K562 (cell line): ENCODE data around the gene RTBDN. TPM values are rescaled to one million over a fixed set of nuclear protein-coding genes. Genes with fewer than 3 reads are reported as not detected.

Source experiments
- AFF1 ChIP-seq, 2 experiments: fragments of 450-650 bp; IDR thresholded peaks; 2 replicates each; pipeline ENCODE4 v1.6.1; 2018; ENCODE audit warnings: mild to moderate bottlenecking in 2 of 2, low read depth in 1 of 2; ENCODE audit not compliant: partially characterized antibody in 2 of 2
- CTBP1 ChIP-seq: fragments of 450-650 bp; IDR thresholded peaks from 2 replicates; pipeline ENCODE4 v1.6.1; 2016; ENCODE audit warnings: borderline replicate concordance
- CTCFL ChIP-seq: IDR thresholded peaks from 2 replicates; pipeline ENCODE4 v1.6.1; 2011; ENCODE audit warnings: borderline replicate concordance, low read depth, mild to moderate bottlenecking, moderate library complexity, low read length; ENCODE audit not compliant: insufficient read depth, poor library complexity, severe bottlenecking
- FOXJ2 ChIP-seq: fragments of 200-800 bp; sonication (Bioruptor generic); IDR thresholded peaks from 2 replicates; pipeline ENCODE4 v1.6.1; 2016; ENCODE audit warnings: missing genetic modification characterization, missing compliant biosample characterization
- HNRNPL ChIP-seq: fragments of 200-400 bp; formaldehyde crosslinking; IDR thresholded peaks from 2 replicates; pipeline ENCODE4 v1.6.1; 2017; ENCODE audit warnings: low read depth, mild to moderate bottlenecking, low read length
- NFE2 ChIP-seq: IDR thresholded peaks from 2 replicates; pipeline ENCODE4 v1.6.1; 2014; ENCODE audit warnings: antibody characterized with exemption, low read depth
- POLR2A ChIP-seq: fragments of 450-650 bp; conservative IDR thresholded peaks from 2 replicates; pipeline ENCODE4 v1.6.1; 2016
- POLR2B ChIP-seq: fragments of 450-650 bp; IDR thresholded peaks from 2 replicates; pipeline ENCODE4 v1.6.1; 2018; ENCODE audit warnings: low read depth; ENCODE audit not compliant: partially characterized antibody
- RAD21 ChIP-seq, 2 experiments: fragments of 250-450 bp in 1 of 2; fragments of 450-650 bp in 1 of 2; sonication (Bioruptor Pico) in 1 of 2; formaldehyde crosslinking in 1 of 2; IDR thresholded peaks in 1 of 2; conservative IDR thresholded peaks in 1 of 2; 2 replicates each; pipeline versions ENCODE4 v1.4.0 to v1.8.0; 2020 to 2022; ENCODE audit warnings: mild to moderate bottlenecking in 2 of 2, moderate library complexity in 1 of 2
- RAD51 ChIP-seq: fragments of 450-650 bp; IDR thresholded peaks from 2 replicates; pipeline ENCODE4 v1.7.1; 2016; ENCODE audit warnings: low read depth, mild to moderate bottlenecking, borderline replicate concordance
- RB1 ChIP-seq: fragments of 450-650 bp; IDR thresholded peaks from 2 replicates; pipeline ENCODE4 v1.6.1; 2017; ENCODE audit warnings: low read depth, mild to moderate bottlenecking
- SIN3A ChIP-seq, 2 experiments: fragments of 150-350 bp in 1 of 2; IDR thresholded peaks; 2 replicates each; pipeline ENCODE4 v1.6.1; 2011 to 2016; ENCODE audit warnings: borderline replicate concordance in 2 of 2, low read depth in 2 of 2, low read length in 2 of 2, mild to moderate bottlenecking in 2 of 2, moderate library complexity in 2 of 2; ENCODE audit not compliant: control insufficient read depth in 1 of 2
- SMAD4 ChIP-seq: fragments of 250-450 bp; sonication (Bioruptor Pico); conservative IDR thresholded peaks from 2 replicates; pipeline ENCODE4 v1.8.0; 2021; ENCODE audit warnings: inconsistent platforms, mild to moderate bottlenecking, moderate library complexity
- THAP12 ChIP-seq: fragments of 250-450 bp; sonication (Bioruptor Pico); IDR thresholded peaks from 2 replicates; pipeline ENCODE4 v1.9.0; 2021; ENCODE audit warnings: mild to moderate bottlenecking, inconsistent platforms
- XRCC5 ChIP-seq: fragments of 200-400 bp; formaldehyde crosslinking; IDR thresholded peaks from 2 replicates; pipeline ENCODE4 v1.6.1; 2017; ENCODE audit warnings: low read depth, mild to moderate bottlenecking, low read length
- ZBTB26 ChIP-seq: fragments of 450-650 bp; formaldehyde crosslinking; IDR thresholded peaks from 2 replicates; pipeline ENCODE4 v1.4.0; 2022; ENCODE audit warnings: missing genetic modification characterization
- ZFX ChIP-seq: sonication (generic); formaldehyde crosslinking; IDR thresholded peaks from 2 replicates; pipeline ENCODE4 v1.8.0; 2022; ENCODE audit warnings: mild to moderate bottlenecking, missing genetic modification reagents, moderate library complexity
- ZNF316 ChIP-seq: fragments of 450-650 bp; IDR thresholded peaks from 2 replicates; pipeline ENCODE4 v1.6.1; 2016
- polyA plus RNA-seq, 8 experiments: library from polyadenylated mRNA; depleted of rRNA in 4 of 8; stranded (reverse) in 5 of 8; unstranded in 3 of 8; fragments of >200 nt; fragmentation: Nextera tagmentation in 2 of 8; fragmentation: Illumina TruSeq in 1 of 8; extraction: Ambion mirVana in 2 of 8; extraction: Trizol in 1 of 8; gene quantifications; 2 replicates each; pipeline versions ENCODE4 v1.2.1 to v1.2.3, GENCODE V29; 2011 to 2014; ENCODE audit warnings: inconsistent platforms in 1 of 8, missing spikeins in 1 of 8
- total RNA-seq, 7 experiments: library from RNA; depleted of rRNA in 6 of 7; stranded (reverse); fragments of >200 nt in 6 of 7; fragmentation: Illumina TruSeq in 2 of 7; extraction: Trizol in 2 of 7; gene quantifications; 2 replicates each; pipeline versions ENCODE4 v1.2.1 to v1.2.3, GENCODE V29; 2011 to 2021; ENCODE audit warnings: low replicate concordance in 1 of 7

RTBDN gene
- total and polyA plus RNA-seq, 9 of the 15 experiments (the other 6 are each of a cell fraction or from before 2014, with no cell fraction given) = 0.20 to 2.3 (median 0.72) TPM; not detected in 1

- TF ChIP-seq HNRNPL (peak; percentile 92), FOXJ2 (tag) (no peak), AFF1 (IDR thresholded peaks at IDR 0.05; ENCODE audit: low read depth in 1 of 2, partially characterized antibody in 2 of 2) (no peak), ZNF316 (no peak), SIN3A (IDR thresholded peaks at IDR 0.05; ENCODE audit: borderline replicate concordance in 2 of 2, control insufficient read depth in 1 of 2, low read depth in 2 of 2, low read length in 2 of 2) (peak; percentile 92 to 94; a peak in 2 of 4 replicates), ZBTB26 (CRISPR knock-in tag) (0 out of 2 replicates have a peak, but pooled peaks have one; percentile 44), SMAD4 (CRISPR knock-in tag) (peak; percentile 83), RAD21 (CRISPR knock-in tag; conservative IDR thresholded peaks at IDR 0.05 in 1 of 2, IDR thresholded peaks at IDR 0.05 in 1 of 2) (peak in 1 of 2 experiments; percentile 18; a peak in 2 of 4 replicates), POLR2A (peak; percentile 100), RAD51 (no peak), CTBP1 (peak; percentile 89), NFE2 (no peak), POLR2B (peak; percentile 100), ZFX (CRISPR knock-in tag) (peak; percentile 85), CTCFL (peak; percentile 43), RB1 (peak; percentile 91), XRCC5 (peak; percentile 60), THAP12 (CRISPR knock-in tag) (peak; percentile 97)
These were observed 42.9 kb downstream of the RTBDN start, which contains the start of gene JUNB (continued) for GRCh38 chr19:12791345-12792050.
